Measurements from ENCODE around the gene ABCA10.

DNA sequence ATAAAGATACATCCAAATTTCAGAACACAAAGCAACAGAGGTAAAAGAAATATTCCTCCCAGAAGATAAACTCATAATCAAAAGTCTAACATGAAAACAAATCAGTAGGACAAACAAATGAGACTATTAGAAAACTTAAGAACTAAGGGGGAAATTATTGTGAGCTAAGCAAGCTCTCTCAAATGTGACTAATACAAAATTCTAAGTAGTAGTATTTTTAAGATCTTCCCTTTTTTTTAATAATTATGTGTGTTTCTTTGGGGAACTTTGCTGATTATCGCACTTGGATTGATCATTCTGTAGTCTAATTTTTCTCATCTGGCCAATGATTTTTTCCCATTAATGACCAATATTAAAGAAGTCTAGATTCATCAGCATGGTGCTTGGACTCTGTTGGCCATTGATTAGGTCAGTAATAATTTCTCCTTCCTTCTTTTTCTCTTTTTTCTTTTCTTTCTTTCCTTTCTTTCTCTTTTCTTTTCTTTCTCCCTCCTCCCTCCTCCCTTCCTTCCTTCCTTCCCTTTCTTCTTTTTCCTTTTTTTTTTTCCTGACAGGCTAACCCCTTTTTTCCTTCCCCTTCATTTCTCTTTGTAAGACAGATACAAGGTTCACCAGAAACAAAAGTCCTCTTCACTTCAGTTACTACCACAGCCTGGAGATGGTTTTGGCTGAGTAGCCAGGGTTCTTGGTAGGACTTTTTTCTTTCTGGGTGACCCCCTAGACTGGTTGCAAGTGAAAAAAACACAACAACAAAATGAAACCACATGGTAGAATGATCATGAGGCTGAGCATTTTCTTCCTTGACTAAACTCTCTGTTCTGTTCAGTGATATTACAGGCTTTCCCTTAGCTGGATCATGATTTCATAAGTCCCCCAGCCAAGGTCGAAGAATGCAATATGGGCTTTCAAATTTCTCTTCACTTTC lies 84.0 kb downstream of the ABCA10 start:
- TF ChIP-seq, protein P1, sequence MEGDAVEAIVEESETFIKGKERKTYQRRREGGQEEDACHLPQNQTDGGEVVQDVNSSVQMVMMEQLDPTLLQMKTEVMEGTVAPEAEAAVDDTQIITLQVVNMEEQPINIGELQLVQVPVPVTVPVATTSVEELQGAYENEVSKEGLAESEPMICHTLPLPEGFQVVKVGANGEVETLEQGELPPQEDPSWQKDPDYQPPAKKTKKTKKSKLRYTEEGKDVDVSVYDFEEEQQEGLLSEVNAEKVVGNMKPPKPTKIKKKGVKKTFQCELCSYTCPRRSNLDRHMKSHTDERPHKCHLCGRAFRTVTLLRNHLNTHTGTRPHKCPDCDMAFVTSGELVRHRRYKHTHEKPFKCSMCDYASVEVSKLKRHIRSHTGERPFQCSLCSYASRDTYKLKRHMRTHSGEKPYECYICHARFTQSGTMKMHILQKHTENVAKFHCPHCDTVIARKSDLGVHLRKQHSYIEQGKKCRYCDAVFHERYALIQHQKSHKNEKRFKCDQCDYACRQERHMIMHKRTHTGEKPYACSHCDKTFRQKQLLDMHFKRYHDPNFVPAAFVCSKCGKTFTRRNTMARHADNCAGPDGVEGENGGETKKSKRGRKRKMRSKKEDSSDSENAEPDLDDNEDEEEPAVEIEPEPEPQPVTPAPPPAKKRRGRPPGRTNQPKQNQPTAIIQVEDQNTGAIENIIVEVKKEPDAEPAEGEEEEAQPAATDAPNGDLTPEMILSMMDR (IDR thresholded peaks at IDR 0.05): no peak
- no peak for TF ChIP-seq POLR2A (IDR thresholded peaks at IDR 0.05)
- no peak for TF ChIP-seq POLR2AphosphoS5 (IDR thresholded peaks at IDR 0.05)
